Right atrium auricular region (tissue), 2 donors: ENCODE measurements around the gene PRDM16. TPM values are rescaled to one million over a fixed set of nuclear protein-coding genes. Genes with fewer than 3 reads are reported as not detected.

Source experiments
- DNase-seq: peaks from one replicate; pipeline ENCODE4 v3.0.0-alpha.2; 2019; ENCODE audit warnings: low spot score
- H3K27ac ChIP-seq, 2 donors: fragments of 200-600 bp; sonication (generic); 1 replicate in 1 of 2; 2 replicates in 1 of 2; pipeline ENCODE4 v1.5.1; 2016 to 2019
- H3K27me3 ChIP-seq, 2 donors: fragments of 200-600 bp; sonication (generic); one replicate each; pipeline versions ENCODE4 v1.5.1 to v1.6.0; 2017 to 2019
- H3K36me3 ChIP-seq: fragments of 200-600 bp; sonication (generic); one replicate; pipeline ENCODE4 v1.5.1; 2016
- H3K4me1 ChIP-seq, 2 donors: fragments of 200-600 bp; sonication (generic); one replicate each; pipeline versions ENCODE4 v1.5.1 to v1.6.0; 2017 to 2019
- H3K4me3 ChIP-seq, 2 donors: fragments of 200-600 bp; sonication (generic); 1 replicate in 1 of 2; 2 replicates in 1 of 2; pipeline ENCODE4 v1.5.1; 2017 to 2019; ENCODE audit warnings: mild to moderate bottlenecking in 1 of 2, moderate library complexity in 1 of 2
- H3K9me3 ChIP-seq, 2 donors: fragments of 200-600 bp; sonication (generic); one replicate each; pipeline ENCODE4 v1.5.1; 2019
- CTCF ChIP-seq, 2 donors: fragments of 200-600 bp; sonication (generic); IDR thresholded peaks; one replicate each; pipeline ENCODE4 v1.5.1; 2019; ENCODE audit warnings: antibody characterized with exemption in 2 of 2
- total RNA-seq, 2 donors: library from RNA; depleted of rRNA; stranded (reverse); fragments of >200 nt; gene quantifications; one replicate each; pipeline ENCODE4 v1.1.0, GENCODE V29; 2016

PRDM16 gene
- total RNA-seq, 2 donors from 2014 or later, result 0.22 to 3.3 TPM

DNA sequence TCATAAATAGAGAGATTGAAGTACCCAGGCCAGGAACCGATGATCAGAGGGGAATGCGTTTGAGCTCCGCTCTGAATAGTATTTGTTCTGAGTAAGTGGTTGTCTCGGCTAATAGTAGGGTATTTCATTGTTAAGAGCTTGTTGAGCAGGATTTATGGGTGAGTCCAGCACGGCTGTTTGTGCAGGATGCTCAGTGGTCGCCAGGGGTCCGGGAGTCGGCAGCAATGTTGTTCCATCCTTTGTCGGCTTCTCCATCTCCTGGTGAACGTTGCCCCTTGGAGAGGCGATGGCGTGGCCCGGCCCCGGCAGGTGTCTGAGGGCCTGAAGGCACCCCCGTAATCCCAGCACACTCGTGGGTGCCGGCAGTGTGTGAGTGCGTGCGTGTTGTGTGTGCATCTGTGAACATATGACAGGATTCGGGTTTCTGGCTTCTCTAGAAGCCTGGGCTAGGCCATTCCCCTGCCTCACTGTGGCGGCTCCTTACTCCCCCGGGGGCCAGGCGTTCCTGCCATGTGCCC, 224.6 kb downstream of the PRDM16 start:
- H3K36me3 ChIP-seq, result no peaks in the 10 kb centered on the region
- H3K27me3 ChIP-seq, result no peaks in the 10 kb centered on the region
- H3K4me3 ChIP-seq, result no peak overlapping the region
- H3K9me3 ChIP-seq, result no peaks in the 10 kb centered on the region
- peaks cover 0 to 7% of the 10 kb centered on the region in 2 donors for H3K4me1 ChIP-seq
- no peak for TF ChIP-seq CTCF (IDR thresholded peaks at IDR 0.05)
- H3K27ac ChIP-seq, result no peak overlapping the region
- DNase-seq, result no peak

DNA sequence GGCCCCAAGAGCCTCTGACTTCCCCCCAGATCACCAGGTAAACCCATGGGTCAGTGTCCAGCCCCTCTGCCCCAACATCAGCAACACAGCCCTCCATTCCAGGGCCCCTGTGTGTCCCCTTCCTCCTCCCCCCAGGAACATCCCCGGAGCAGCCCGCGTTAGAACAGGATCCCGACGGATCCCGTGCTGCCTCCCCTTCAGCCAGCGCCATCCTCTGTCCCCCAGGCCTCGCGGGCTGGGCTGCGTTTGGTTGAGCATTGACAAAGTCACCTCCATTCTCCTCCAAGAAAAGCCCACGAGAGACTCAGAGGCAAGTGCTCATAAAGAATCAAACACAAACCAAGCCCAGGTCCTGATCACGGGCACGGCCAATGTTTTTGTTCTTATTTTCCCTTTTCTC, 225.4 kb downstream of the PRDM16 start:
- Histone ChIP-seq H3K4me3 (no peak overlapping the region), H3K27me3 (no peaks in the 10 kb centered on the region), H3K9me3 (no peaks in the 10 kb centered on the region), H3K36me3 (no peaks in the 10 kb centered on the region), H3K27ac (no peak overlapping the region), H3K4me1 (peaks cover 0 to 7% of the 10 kb centered on the region in 2 donors)
- no peak for DNase-seq
- TF ChIP-seq CTCF (IDR thresholded peaks at IDR 0.05), result no peak

GRCh38 chr1:3295846-3296245, 226.8 kb downstream of the PRDM16 start:
- Histone ChIP-seq H3K4me3 (no peak overlapping the region), H3K27me3 (no peaks in the 10 kb centered on the region), H3K27ac (no peak overlapping the region), H3K9me3 (no peaks in the 10 kb centered on the region), H3K4me1 (peaks cover 0 to 7% of the 10 kb centered on the region in 2 donors), H3K36me3 (no peaks in the 10 kb centered on the region)
- no peak for DNase-seq
- no peak for TF ChIP-seq CTCF (IDR thresholded peaks at IDR 0.05)

- H3K27me3 ChIP-seq, result no peaks in the 10 kb centered on the region
- DNase-seq, result no peak
- no peaks in the 10 kb centered on the region for H3K36me3 ChIP-seq
- TF ChIP-seq CTCF (IDR thresholded peaks at IDR 0.05), result no peak
- no peak overlapping the region for H3K4me3 ChIP-seq
- no peaks in the 10 kb centered on the region for H3K9me3 ChIP-seq
- H3K4me1 ChIP-seq, result peaks cover 0 to 7% of the 10 kb centered on the region in 2 donors
- H3K27ac ChIP-seq, result no peak overlapping the region
Observed at GRCh38 chr1:3296326-3296725, 227.3 kb downstream of the PRDM16 start.

GRCh38 chr1:3296826-3297225, 227.8 kb downstream of the PRDM16 start:
- no peak for TF ChIP-seq CTCF (IDR thresholded peaks at IDR 0.05)
- Histone ChIP-seq H3K27ac (no peak overlapping the region), H3K4me1 (peaks cover 0 to 7% of the 10 kb centered on the region in 2 donors), H3K4me3 (no peak overlapping the region), H3K36me3 (no peaks in the 10 kb centered on the region), H3K27me3 (no peaks in the 10 kb centered on the region), H3K9me3 (no peaks in the 10 kb centered on the region)
- no peak for DNase-seq

DNA sequence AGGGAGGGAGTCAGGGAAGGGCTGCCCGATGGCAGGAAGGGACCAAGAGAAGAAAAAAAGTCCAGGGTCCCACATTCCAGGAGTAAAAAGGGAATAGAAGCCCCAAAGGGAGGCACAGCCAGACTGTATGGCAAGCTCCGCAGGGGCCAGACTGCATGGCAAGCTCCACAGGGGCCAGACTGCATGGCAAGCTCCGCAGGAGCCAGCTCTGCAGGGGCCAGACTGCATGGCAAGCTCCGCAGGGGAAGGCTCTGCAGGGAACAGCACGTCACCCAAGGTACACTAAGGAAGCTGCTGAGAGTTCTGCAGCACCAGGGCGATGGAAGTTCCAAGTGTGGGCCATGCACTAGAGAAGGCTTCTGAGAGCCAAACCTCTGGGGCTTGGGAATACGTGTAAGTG, 228.8 kb downstream of the PRDM16 start:
- no peak for DNase-seq
- Histone ChIP-seq H3K36me3 (no peaks in the 10 kb centered on the region), H3K4me1 (no peaks in the 10 kb centered on the region), H3K4me3 (no peak overlapping the region), H3K27ac (no peak overlapping the region), H3K9me3 (no peaks in the 10 kb centered on the region), H3K27me3 (no peaks in the 10 kb centered on the region)
- TF ChIP-seq CTCF (IDR thresholded peaks at IDR 0.05), result no peak
